Ammon's horn (tissue), 1 donor: Measurements from ENCODE around the gene UPP1.

ENCODE experiments used
- DNase-seq: peaks from one replicate; pipeline ENCODE4 v3.0.0-alpha.2; 2016; ENCODE audit warnings: low spot score

The UPP1 gene

GRCh38 chr7:48085942-48086341 is 3.1 kb upstream of the UPP1 start:
- no peak for DNase-seq

DNA sequence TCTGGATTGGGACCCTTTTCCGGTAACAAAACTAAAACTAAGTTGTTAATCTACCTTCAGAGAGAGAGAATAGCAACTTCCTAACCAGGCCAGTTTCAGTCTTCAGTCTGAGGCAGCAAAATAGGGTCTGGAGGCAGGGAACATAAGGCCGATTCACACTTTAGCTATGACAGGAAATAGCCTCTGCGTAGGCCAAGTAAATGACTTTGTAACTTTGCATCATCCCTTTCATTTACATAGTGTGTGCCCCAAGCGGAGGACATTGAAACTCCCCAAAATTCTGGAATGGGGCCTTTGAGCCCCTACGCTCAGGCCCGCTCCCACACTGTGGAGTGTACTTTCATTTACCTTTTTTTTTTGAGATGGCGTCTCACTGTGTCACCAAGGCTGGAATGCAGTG is 1.7 kb upstream of the UPP1 start:
- no peak for DNase-seq

DNA sequence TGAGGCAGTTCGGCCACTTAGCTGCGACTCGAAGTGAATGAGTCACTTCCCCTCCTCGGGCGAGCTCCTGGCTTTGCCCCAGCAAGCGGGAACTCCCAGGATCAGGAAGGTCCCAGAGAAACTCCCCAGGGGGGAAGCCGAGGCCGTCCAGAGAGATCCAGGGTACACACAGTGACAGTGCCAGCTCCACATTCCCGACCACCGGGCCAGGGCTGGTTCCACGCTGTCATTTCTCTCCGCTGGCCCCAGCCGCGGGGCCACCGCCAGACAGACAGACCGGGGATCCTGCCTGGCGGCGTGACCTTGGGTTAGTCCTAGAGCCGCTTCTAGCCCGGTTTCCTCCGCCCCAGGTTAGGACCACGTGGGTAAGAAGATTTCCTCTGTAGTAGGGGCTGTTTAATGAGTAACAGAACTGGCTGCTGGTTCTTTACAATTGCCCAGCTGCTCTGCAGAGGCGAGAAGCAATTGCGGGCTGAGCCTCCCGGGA is 463 bp upstream of the UPP1 start:
- DNase-seq: peak; percentile 64

DNA sequence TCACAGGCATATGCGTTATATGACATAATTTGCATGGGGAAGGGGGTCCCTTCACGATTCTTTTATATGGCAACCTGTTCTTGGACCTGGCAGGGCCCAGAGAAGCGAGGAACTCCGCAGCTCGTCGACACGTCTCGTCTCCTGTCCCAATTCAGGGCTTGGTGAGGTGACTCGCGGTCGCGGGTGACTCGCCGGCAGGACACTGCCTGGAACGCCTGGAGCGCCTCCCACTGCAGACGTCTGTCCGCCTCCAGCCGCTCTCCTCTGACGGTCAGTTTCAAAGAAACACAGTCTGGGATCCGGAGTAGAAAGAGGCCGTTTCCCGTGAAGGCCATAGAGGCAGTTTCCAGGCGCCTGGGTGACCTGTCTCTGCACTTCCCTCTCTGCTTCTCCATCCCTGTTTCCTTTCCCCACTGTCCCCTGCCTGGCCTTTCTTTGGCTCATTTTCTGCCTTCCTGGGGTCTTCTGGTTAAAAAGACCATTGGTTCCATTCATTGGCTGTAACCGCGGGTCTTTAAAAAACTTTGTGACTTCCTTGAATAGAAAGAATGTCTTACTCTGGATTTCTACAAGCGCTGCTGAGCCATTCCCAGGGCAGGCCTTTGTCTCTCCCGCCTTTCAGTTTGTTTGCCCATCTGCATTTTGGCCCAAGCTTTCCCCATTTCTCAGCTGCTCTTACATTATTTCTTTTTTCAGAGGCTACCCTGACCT is 1.2 kb downstream of the UPP1 start:
- DNase-seq: peak; percentile 20

DNA sequence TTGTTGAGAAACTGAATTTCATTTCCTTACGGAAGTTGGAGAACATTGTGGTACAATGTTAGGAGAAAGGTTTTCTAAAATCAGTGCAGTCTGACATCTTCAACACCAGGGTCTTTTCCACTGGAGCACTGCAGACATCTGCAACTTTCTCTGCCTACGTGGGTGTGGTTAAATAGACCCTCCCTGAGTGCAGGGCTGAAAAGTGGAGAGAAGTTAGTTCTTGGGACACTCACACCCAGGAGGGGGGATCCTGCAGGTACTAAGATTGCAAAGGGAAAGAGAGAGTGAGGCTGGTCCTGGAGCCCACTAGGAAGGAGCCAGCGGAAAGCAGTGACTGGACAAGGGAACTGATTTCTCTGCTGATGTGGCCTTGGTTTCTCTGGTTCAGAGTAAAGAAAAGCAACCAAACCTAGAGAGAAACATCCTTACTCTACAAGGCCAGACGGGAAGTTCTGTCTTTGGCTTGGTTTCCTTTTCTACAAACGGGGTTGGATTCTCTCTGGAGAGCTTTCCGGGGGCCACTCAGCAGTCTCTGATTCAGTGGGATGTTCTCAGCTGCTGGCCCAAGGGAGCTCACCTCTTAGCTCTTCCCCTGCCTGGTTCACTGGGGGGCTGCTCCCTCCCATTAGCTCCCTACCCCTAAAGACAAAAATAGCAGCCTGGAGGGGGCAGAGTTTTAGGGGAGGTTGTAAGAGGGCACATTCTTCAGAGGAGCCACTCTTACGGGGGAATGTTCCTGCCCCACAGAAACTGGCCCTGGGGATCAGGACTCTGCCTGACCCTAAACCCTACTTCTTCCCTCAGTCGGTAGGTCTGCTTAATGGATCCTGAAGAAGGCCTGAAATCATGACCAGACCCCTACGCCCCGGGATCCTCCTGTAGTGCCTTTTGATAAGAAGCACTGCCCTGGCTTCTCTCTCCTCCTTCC is 2.7 kb downstream of the UPP1 start:
- DNase-seq: no peak

GRCh38 chr7:48094861-48095293 is 5.8 kb downstream of the UPP1 start:
- DNase-seq: no peak

DNA sequence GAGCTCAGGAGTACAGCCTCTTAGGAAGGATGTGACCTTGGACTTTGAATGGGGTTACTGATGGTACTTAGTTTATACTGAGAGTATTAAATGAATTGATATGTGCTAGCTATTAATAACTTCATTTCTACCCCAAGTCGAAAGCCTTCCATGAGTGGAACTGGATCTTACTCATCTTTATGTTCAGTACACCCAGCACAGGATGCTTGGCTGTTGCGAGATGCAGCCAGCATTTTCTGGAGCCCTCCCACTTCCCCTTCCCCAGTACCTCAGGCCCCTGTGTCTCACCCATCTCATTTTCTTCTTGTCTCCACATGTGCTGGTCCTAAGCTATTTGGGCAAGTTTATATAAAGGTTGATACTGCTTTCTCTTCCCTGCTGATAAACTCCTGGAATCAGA is 7.2 kb downstream of the UPP1 start:
- DNase-seq: no peak

GRCh38 chr7:48097521-48098231 is 8.6 kb downstream of the UPP1 start:
- DNase-seq: no peak

DNA sequence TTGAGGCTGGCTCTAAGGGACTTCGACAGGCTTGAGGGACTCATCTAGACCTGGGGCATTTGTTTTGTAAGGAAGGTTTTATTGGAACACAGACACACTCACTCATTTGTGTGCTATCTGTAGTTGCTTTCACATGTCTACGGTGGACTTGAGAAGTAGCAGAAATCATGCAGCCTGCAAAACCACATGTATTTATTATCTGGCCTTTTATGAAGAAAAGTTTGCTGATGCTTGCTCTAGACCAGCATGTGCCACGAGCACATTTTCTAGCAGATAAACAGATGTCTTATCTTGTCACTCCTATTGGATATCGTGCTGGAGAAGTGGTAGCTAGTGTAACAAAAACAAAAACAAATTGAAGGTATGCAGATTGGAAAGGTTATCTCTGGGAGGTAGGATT is 9.8 kb downstream of the UPP1 start:
- DNase-seq: no peak

DNA sequence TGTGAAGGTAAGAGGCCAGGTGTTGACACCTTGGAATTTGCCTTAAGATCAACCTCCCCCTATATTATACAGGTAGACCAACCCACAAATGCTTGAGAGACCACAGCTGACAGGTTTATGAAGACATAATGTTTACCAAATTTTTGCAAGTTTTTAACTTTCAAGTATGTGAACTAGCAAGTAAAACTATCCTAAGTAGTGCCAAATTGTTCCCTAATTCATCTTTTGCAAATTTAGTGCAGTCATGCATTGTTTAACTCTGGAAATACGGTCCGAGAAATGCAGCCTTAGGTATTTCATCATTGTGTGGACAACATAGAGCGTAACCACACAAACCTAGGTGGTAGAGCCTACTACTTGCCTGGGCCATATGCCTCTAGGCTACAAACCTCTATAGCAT is 10.7 kb downstream of the UPP1 start:
- no peak for DNase-seq

- no peak for DNase-seq
Observed at GRCh38 chr7:48101352-48101751, 12.3 kb downstream of the UPP1 start.

DNA sequence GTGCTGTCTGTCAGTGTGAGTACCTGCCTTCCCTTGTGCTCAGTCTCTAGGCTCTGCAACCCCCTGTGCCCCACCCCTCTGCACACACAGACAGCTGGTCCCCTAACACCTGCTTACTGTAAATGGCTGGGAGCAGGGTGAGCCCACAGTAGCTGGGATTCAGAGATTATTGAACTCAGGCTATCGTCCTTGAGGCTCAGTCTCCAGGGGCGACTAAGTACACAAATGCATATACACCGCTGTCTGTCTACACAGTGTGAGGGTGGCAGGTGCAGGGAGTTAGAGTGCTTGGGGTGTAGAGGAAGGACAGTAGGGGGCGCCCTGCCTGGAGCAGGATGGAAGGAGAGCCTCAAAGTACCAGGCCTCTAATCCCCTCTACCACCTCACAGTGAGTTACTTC is 12.9 kb downstream of the UPP1 start:
- no peak for DNase-seq

DNA sequence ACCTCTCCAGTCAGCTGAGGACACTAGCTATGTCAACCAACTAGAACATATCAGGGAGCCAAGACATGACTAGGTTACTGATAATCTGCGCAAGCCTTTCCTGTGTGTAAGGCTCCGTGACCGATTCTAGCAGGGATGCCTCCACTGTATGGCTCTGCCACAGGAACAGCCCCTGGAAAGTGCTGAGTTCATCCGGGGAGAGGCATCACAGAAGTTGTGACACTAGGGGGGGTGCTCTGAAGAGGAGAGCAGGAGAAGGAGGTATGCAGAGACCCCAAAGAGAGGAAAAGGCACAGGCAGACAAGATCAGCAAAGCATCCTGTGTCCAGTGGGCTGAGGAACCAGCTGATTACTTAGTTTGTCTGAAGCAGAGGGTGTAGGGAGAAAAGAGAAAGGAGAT is 13.5 kb downstream of the UPP1 start:
- no peak for DNase-seq

DNA sequence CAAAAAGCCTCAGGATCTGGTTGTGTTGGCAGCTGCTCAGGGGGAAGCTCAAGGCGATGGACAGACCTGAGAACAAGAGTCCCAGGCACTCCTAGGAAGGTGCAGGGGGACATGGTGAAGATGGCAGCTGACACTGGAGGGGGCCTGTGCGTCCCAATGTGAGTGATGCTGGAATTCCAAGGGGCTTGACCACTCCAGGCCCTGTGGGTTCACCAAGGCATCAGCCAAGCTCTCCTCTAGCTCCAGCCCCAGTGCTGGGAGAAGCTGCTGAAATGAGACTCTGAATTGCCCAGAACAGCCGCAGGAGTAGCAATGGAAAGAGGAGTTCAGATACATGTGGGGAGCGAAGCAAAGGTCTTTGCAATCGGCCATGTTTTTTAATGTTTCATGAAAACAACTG is 16.0 kb downstream of the UPP1 start:
- no peak for DNase-seq

- no peak for DNase-seq
Observed at GRCh38 chr7:48106906-48107659, 18.0 kb downstream of the UPP1 start.

GRCh38 chr7:48107926-48108472 is 18.9 kb downstream of the UPP1 start:
- no peak for DNase-seq

DNA sequence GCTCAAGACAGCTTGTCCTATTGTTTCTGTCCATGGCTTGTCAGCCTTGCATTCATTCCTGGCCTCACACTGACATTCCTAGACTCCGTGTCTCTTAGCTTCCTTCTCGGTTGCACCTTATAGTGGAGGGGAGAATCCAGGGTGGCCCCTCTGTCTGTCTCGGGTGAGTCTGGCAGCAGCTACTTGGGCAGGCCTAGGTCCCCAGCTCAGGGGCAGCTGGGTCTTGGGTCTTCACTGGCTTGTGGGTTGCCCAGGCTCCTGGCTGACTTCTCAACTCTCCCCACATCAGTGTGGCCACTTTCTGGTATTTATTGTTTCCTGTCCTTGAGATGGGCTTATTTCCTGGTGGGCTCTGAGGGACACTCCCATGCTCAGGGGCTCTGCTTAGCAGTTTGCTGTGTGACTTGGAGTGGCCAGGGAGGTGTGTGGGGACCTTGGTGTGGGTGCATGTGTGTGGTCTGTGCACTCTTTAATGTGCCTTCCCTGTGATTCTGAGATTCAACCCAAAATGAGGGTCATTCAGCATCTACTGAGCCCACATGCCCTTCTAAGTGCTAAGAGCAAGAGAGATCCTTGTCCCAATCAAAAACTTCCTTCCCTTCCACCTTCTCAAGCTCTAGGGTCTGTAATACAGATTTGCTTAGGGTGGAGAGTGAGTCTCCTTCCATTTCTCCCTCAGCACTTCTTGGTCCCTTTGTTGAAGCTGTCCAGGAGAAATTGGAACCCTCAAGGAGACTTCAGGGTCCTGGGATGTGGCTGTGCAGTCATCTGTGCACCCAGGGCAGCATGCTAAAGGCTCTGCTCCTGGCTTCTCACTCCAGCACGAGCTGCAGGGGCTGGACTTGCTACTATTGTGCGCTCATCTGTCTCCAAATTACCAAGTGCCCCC is 20.1 kb downstream of the UPP1 start:
- no peak for DNase-seq

- DNase-seq: peak; percentile 78
Observed at GRCh38 chr7:48109848-48110663, 21.0 kb downstream of the UPP1 start.

GRCh38 chr7:48110868-48111267 is 21.8 kb downstream of the UPP1 start:
- no peak for DNase-seq

- no peak for DNase-seq
Observed at GRCh38 chr7:48111596-48111995, 22.5 kb downstream of the UPP1 start.
